ACC112 (cell line): ENCODE data around the gene CYTH1.

Experiments used
- H2AFZ ChIP-seq: fragments of 200-600 bp; sonication (generic); one replicate; pipeline ENCODE4 v1.6.0; 2017; ENCODE audit warnings: antibody characterized with exemption, low read length; ENCODE audit not compliant: unreplicated experiment
- H3K27ac ChIP-seq: fragments of 200-600 bp; sonication (generic); 2 replicates; pipeline ENCODE4 v1.5.1; 2014; ENCODE audit warnings: low read depth, mild to moderate bottlenecking, antibody characterized with exemption, low read length, moderate library complexity
- H3K27me3 ChIP-seq: fragments of 200-600 bp; sonication (generic); 2 replicates; pipeline ENCODE4 v1.6.1; 2014; ENCODE audit warnings: mild to moderate bottlenecking, antibody characterized with exemption, low read length, moderate library complexity, mixed read lengths; ENCODE audit not compliant: insufficient read depth
- H3K36me3 ChIP-seq: fragments of 200-600 bp; sonication (generic); 2 replicates; pipeline ENCODE4 v1.6.1; 2016; ENCODE audit warnings: mild to moderate bottlenecking, antibody characterized with exemption, low read length, moderate library complexity, mixed read lengths; ENCODE audit not compliant: insufficient read depth
- H3K4me1 ChIP-seq: fragments of 200-600 bp; sonication (generic); one replicate; pipeline ENCODE4 v1.6.1; 2016; ENCODE audit warnings: low read length, mixed read lengths; ENCODE audit not compliant: insufficient read depth, unreplicated experiment, control insufficient read depth
- H3K4me3 ChIP-seq: fragments of 200-600 bp; sonication (generic); 2 replicates; pipeline ENCODE4 v1.5.1; 2014; ENCODE audit warnings: mild to moderate bottlenecking, low read depth, low read length
- H3K79me2 ChIP-seq: fragments of 200-600 bp; sonication (generic); one replicate; pipeline ENCODE4 v1.6.0; 2016; ENCODE audit warnings: low read length; ENCODE audit not compliant: control insufficient read depth, unreplicated experiment, insufficient read depth

The CYTH1 gene

DNA sequence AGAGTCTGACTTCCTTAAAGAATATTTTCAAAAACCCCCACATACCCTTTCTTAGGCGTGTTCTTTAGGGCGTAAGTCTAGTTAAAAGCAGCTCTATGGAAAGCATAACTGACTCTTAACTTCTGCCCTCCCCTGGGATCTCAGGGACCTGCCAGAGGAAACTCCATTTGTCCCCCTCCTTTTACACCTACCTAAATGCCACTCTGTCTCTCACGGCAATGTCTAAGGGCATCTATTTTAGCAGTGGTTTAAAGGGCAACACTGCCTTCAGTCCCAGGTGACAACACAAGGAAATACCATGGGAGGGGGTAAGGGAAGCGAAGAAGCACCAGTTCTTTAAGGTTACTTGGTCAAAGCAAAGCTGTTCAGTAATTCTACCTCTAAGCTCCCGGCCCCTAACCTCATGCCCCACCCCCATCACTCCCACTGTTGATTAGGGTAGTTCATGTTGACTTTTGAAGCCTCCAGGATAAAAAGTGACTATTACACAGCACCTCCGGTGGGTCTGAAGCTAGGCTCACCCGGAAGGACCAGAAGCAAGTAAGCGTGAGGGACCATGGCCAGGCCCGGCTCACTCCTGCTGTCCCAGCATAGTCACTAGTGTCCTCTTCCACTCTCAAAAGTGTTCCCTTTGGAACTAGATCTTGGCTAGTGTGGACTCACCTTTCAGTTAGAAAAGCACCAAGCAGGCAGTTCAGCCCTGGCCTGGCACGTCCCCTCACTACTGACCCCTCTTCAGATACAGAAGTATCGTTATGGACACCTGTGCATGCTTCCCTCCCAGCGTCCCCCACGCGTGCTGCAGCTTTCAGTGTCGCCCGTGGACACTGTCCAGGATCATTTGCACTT lies 47.1 kb downstream of the CYTH1 start:
- H3K27me3 ChIP-seq: no peaks in the 10 kb centered on the region
- no peak overlapping the region for H2AFZ ChIP-seq
- H3K4me1 ChIP-seq: peaks cover 28% of the 10 kb centered on the region
- peaks cover 26% of the 10 kb centered on the region for H3K79me2 ChIP-seq
- no peaks in the 10 kb centered on the region for H3K36me3 ChIP-seq
- H3K4me3 ChIP-seq: no peak overlapping the region
- H3K27ac ChIP-seq: no peak overlapping the region

DNA sequence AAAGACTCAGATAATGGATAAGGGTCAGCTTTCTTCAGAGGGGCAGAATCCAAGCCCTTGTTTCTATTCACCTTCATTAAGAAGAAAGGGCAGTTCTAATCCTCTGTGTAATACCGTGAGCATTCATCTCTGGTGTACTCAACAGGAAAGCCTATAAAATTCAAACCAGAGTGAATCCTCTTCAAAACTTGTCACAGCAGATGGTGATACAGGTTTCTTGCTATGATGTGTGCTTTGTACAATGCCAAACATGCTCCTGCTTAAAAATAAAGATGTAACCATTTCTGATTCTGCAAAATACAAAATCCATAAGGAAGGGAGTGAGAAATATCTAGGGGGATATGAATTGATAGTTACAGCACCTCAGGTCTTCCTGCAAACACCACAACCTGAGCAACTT lies 49.7 kb downstream of the CYTH1 start:
- Histone ChIP-seq H3K36me3 (no peaks in the 10 kb centered on the region), H3K4me1 (peaks cover 25% of the 10 kb centered on the region), H3K27ac (no peak overlapping the region), H3K27me3 (no peaks in the 10 kb centered on the region), H3K79me2 (peaks cover 27% of the 10 kb centered on the region), H3K4me3 (no peak overlapping the region), H2AFZ (no peak overlapping the region)

DNA sequence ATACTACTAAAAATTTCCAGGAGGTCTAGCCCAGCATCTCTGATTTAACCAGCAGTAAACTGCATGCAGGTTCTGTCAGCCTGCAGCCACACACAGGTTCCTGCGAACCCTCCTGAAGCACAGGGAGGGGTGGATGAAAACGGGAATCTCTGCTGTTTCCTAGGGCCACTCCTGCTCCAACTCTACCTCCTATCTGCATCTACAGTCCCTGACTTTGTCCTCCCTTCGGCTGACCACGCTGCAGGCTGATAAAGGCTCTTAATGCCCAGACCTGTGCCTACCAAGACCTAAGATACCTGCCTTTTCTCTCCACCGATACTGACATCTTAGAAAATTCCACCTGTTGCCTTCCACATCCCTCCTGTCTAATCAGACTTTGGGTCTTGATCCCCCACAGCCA lies 50.2 kb downstream of the CYTH1 start:
- Histone ChIP-seq H3K4me3 (no peak overlapping the region), H3K27me3 (no peaks in the 10 kb centered on the region), H2AFZ (no peak overlapping the region), H3K27ac (no peak overlapping the region), H3K36me3 (no peaks in the 10 kb centered on the region), H3K79me2 (peaks cover 27% of the 10 kb centered on the region), H3K4me1 (peaks cover 22% of the 10 kb centered on the region)

DNA sequence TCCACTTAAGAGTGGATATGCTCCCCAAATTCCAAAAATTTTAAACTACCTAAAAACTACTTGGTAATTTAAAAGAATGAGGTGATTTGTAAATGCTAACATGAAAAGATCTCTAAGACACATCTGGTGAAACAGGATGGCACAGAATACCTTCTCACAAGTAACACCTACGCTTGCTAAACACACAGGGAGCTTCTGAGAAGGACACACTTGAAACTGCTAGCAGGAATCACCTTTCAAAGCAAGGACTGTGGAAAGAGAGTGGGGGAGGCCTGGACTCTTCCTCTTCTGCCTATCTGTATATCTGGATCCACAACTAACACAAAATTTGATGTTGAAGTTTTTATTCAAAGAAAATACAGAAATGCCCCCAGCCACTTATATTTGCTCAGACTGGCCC lies 52.4 kb downstream of the CYTH1 start:
- H3K4me1 ChIP-seq: no peaks in the 10 kb centered on the region
- no peak overlapping the region for H3K27ac ChIP-seq
- H3K36me3 ChIP-seq: no peaks in the 10 kb centered on the region
- no peaks in the 10 kb centered on the region for H3K27me3 ChIP-seq
- H3K4me3 ChIP-seq: no peak overlapping the region
- peaks cover 17% of the 10 kb centered on the region for H3K79me2 ChIP-seq
- H2AFZ ChIP-seq: no peak overlapping the region

DNA sequence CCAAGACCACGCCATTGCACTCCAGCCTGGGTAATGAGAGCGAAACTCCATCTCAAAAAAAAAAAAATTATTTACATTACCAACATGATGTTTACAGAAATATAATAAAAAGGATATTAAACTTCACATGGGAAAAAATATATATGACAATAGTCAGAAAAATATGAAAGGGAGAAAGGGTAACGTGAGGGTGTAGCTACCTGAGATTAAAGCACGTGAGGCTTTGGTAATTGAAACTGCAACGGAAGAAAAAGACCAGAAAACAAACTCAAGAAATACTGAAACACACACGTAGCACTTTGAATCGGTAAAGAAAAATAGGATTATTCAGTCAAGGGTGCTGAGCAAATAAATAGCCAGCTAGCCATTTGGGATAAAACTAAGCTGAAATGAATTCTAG lies 53.6 kb downstream of the CYTH1 start:
- H3K27me3 ChIP-seq: no peaks in the 10 kb centered on the region
- H3K4me1 ChIP-seq: no peaks in the 10 kb centered on the region
- H2AFZ ChIP-seq: no peak overlapping the region
- no peaks in the 10 kb centered on the region for H3K36me3 ChIP-seq
- H3K79me2 ChIP-seq: peaks cover 13% of the 10 kb centered on the region
- no peak overlapping the region for H3K27ac ChIP-seq
- no peak overlapping the region for H3K4me3 ChIP-seq

DNA sequence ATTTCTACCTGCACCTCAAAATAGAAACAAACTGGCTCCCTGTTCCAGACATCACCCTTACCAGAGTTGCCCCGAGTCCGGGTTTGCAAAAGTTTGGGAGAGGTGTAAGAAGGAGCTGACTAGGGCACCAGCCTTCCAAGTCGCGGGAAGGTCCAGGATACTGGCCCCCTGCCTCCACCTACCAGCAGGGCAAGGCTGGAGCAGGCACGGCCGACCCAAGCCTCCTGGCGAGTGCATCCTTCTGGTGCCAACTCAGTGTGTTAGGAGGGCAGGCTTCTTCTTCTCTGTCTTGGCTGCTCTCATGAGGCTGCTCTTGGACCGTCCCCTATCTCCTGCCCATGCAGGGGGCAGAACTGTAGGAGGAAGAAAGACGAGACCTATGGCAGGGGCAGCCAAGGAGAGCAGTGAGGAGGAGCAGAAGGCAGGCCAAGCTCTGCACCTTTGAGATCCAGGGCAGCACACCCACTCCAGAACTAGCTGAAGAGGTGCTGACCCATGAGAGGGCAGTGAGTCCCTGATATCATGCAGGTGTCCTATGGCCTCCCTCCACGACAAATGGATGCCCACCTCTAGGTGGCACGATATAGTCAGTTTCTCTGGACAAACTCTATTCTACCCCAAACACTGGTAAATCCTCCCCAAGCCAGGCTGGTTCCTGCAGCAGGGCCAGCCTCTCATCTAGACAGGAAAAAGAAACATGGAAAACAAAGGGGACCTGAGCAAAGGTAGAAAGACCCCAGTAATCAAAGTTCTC lies 54.4 kb downstream of the CYTH1 start:
- Histone ChIP-seq H3K27ac (no peak overlapping the region), H3K4me3 (no peak overlapping the region), H2AFZ (no peak overlapping the region), H3K79me2 (peaks cover 11% of the 10 kb centered on the region), H3K36me3 (no peaks in the 10 kb centered on the region), H3K4me1 (no peaks in the 10 kb centered on the region), H3K27me3 (no peaks in the 10 kb centered on the region)

DNA sequence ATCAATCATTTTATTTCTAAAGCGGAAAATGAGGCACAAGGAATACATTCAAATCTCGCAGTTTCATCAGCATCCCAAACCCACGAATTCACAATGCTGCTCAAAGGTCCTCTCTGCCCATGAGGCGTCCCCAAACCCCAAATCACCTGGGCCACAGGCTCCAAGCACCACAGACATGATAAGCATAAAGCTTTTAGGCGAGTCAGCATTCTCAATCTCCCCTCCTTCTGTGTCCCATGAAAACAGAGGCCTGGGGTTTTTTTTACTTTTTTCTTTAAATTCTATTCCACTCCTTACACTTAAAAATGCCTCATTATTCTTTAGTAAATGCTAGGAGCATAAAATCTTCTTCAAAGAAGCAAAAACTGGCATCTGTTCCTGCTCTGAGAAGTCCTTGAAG lies 55.0 kb downstream of the CYTH1 start:
- Histone ChIP-seq H3K4me1 (no peaks in the 10 kb centered on the region), H3K27ac (no peak overlapping the region), H3K27me3 (no peaks in the 10 kb centered on the region), H3K36me3 (no peaks in the 10 kb centered on the region), H2AFZ (no peak overlapping the region), H3K79me2 (peaks cover 11% of the 10 kb centered on the region), H3K4me3 (no peak overlapping the region)

DNA sequence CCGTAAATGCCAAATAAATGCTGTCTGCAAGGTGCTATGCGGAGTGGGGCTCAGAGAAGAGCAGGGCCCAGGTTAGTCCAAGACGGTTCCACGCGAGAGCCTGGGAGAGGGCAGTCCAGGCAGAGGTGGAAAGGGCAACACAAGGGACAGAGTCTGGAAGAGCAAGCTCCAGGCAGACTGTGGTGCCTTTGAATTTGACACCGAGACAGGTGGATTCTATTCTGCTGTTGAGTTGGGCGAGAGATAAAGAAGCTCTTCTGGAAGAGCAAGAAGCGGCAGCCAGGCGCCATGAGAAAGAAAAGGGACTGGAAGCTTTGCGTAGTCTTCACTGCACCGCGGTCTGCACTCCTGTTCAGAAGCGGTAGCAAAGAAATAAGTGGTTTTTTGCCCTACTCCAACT lies 55.6 kb downstream of the CYTH1 start:
- H3K27ac ChIP-seq: no peak overlapping the region
- H3K4me1 ChIP-seq: no peaks in the 10 kb centered on the region
- H3K36me3 ChIP-seq: no peaks in the 10 kb centered on the region
- no peaks in the 10 kb centered on the region for H3K27me3 ChIP-seq
- no peak overlapping the region for H2AFZ ChIP-seq
- peaks cover 11% of the 10 kb centered on the region for H3K79me2 ChIP-seq
- no peak overlapping the region for H3K4me3 ChIP-seq

DNA sequence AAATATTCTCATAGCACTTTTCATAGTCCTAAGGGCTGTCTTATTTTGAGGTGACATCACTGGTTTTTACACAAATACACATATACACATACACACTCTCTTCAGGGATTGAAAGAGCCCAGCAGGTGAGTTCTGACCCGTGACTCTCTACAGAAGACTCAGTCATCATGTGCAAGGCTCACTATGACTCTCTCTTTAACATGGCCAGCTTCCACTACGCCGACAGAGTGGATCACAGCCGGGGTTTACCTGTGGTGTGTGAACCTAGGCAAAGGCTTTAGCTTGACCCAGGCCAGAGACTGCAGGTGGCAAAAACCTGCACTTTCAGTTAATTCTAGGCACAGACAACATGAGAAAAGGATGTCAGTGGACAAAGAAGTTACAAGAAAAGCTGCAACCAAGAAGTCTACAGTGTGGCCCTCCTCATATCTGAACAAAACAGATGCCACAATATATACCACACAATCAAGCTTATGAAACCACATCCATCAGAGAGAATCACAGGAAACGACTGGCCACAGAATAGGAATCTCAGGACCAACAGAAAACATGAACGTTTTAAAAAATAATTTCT lies 56.5 kb downstream of the CYTH1 start:
- Histone ChIP-seq H3K36me3 (no peaks in the 10 kb centered on the region), H2AFZ (no peak overlapping the region), H3K4me1 (no peaks in the 10 kb centered on the region), H3K27me3 (no peaks in the 10 kb centered on the region), H3K4me3 (no peak overlapping the region), H3K79me2 (peaks cover 11% of the 10 kb centered on the region), H3K27ac (no peak overlapping the region)

DNA sequence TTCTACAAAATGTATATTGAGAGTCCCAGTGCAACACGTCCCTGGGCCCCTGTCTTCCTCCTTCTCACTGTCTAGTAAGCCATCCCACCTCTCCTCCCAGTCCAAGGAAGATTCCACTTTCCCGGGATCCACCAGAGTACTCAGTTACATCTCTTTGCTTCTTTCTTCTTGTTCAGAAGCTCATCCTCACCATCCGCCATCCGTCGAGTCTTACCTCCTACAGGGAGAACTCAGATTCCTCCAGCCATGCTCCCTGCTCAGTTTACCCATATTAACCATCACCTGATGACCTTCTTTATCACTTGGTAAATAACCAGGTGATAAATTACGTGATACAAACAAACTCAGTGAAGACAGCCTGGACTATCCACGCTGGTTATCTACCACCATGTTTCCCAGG lies 57.1 kb downstream of the CYTH1 start:
- Histone ChIP-seq H3K36me3 (no peaks in the 10 kb centered on the region), H3K27ac (no peak overlapping the region), H3K4me1 (no peaks in the 10 kb centered on the region), H3K4me3 (no peak overlapping the region), H2AFZ (no peak overlapping the region), H3K79me2 (peaks cover 11% of the 10 kb centered on the region), H3K27me3 (no peaks in the 10 kb centered on the region)
